IPS-15b (cell line): Measurements from ENCODE around the gene MKNK2.

Source experiments
- H3K27me3 ChIP-seq: one replicate; pipeline ENCODE4 v1.6.1; 2013; ENCODE audit warnings: low read length; ENCODE audit not compliant: control insufficient read depth, insufficient read depth
- H3K36me3 ChIP-seq: one replicate; pipeline ENCODE4 v1.6.1; 2013; ENCODE audit warnings: low read length; ENCODE audit not compliant: control insufficient read depth, insufficient read depth
- H3K4me1 ChIP-seq: one replicate; pipeline ENCODE4 v1.6.1; 2013; ENCODE audit warnings: mild to moderate bottlenecking, low read length; ENCODE audit not compliant: control insufficient read depth, insufficient read depth
- H3K4me3 ChIP-seq: one replicate; pipeline ENCODE4 v1.5.1; 2013; ENCODE audit warnings: low read depth, low read length
- H3K9ac ChIP-seq: one replicate; pipeline ENCODE4 v1.6.1; 2013; ENCODE audit warnings: low read depth, mild to moderate bottlenecking, low read length
- H3K9me3 ChIP-seq: one replicate; pipeline ENCODE4 v1.6.1; 2013; ENCODE audit warnings: mild to moderate bottlenecking, low read length; ENCODE audit not compliant: control insufficient read depth, insufficient read depth

MKNK2 gene

GRCh38 chr19:2077833-2078619, 27.0 kb upstream of the MKNK2 start:
- no peaks in the 10 kb centered on the region for H3K27me3 ChIP-seq
- no peaks in the 10 kb centered on the region for H3K4me1 ChIP-seq
- H3K9me3 ChIP-seq: no peaks in the 10 kb centered on the region
- H3K36me3 ChIP-seq: peaks cover 5% of the 10 kb centered on the region
- H3K4me3 ChIP-seq: no peak overlapping the region
- no peak overlapping the region for H3K9ac ChIP-seq

- Histone ChIP-seq H3K9ac (no peak overlapping the region), H3K27me3 (no peaks in the 10 kb centered on the region), H3K4me3 (no peak overlapping the region), H3K9me3 (no peaks in the 10 kb centered on the region), H3K36me3 (peaks cover 5% of the 10 kb centered on the region), H3K4me1 (no peaks in the 10 kb centered on the region)
Observed at GRCh38 chr19:2077398-2077797, 26.4 kb upstream of the MKNK2 start.

- Histone ChIP-seq H3K27me3 (no peaks in the 10 kb centered on the region), H3K9me3 (no peaks in the 10 kb centered on the region), H3K4me1 (no peaks in the 10 kb centered on the region), H3K36me3 (peaks cover 5% of the 10 kb centered on the region), H3K4me3 (no peak overlapping the region), H3K9ac (no peak overlapping the region)
Observed at GRCh38 chr19:2076526-2076944, 25.5 kb upstream of the MKNK2 start.

- Histone ChIP-seq H3K4me3 (no peak overlapping the region), H3K36me3 (peaks cover 2% of the 10 kb centered on the region), H3K9ac (no peak overlapping the region), H3K27me3 (no peaks in the 10 kb centered on the region), H3K4me1 (no peaks in the 10 kb centered on the region), H3K9me3 (no peaks in the 10 kb centered on the region)
Observed at GRCh38 chr19:2072757-2073551, 21.9 kb upstream of the MKNK2 start.

- no peaks in the 10 kb centered on the region for H3K4me1 ChIP-seq
- no peak overlapping the region for H3K9ac ChIP-seq
- H3K36me3 ChIP-seq: peaks cover 2% of the 10 kb centered on the region
- H3K9me3 ChIP-seq: no peaks in the 10 kb centered on the region
- H3K27me3 ChIP-seq: no peaks in the 10 kb centered on the region
- H3K4me3 ChIP-seq: no peak overlapping the region
Observed at GRCh38 chr19:2070986-2071673, 20.1 kb upstream of the MKNK2 start.

- Histone ChIP-seq H3K9ac (no peak overlapping the region), H3K27me3 (no peaks in the 10 kb centered on the region), H3K36me3 (peaks cover 2% of the 10 kb centered on the region), H3K4me1 (no peaks in the 10 kb centered on the region), H3K9me3 (no peaks in the 10 kb centered on the region), H3K4me3 (no peak overlapping the region)
Observed at GRCh38 chr19:2070436-2070827, 19.4 kb upstream of the MKNK2 start.

GRCh38 chr19:2064788-2065524, 13.9 kb upstream of the MKNK2 start:
- H3K4me3 ChIP-seq: no peak overlapping the region
- H3K9me3 ChIP-seq: no peaks in the 10 kb centered on the region
- H3K27me3 ChIP-seq: no peaks in the 10 kb centered on the region
- no peak overlapping the region for H3K9ac ChIP-seq
- no peaks in the 10 kb centered on the region for H3K36me3 ChIP-seq
- peaks cover 4% of the 10 kb centered on the region for H3K4me1 ChIP-seq

- no peaks in the 10 kb centered on the region for H3K9me3 ChIP-seq
- no peak overlapping the region for H3K9ac ChIP-seq
- no peak overlapping the region for H3K4me3 ChIP-seq
- no peaks in the 10 kb centered on the region for H3K36me3 ChIP-seq
- no peaks in the 10 kb centered on the region for H3K27me3 ChIP-seq
- peaks cover 4% of the 10 kb centered on the region for H3K4me1 ChIP-seq
Observed at GRCh38 chr19:2064395-2064787, 13.3 kb upstream of the MKNK2 start.

GRCh38 chr19:2063824-2064223, 12.8 kb upstream of the MKNK2 start:
- Histone ChIP-seq H3K4me1 (peaks cover 4% of the 10 kb centered on the region), H3K4me3 (no peak overlapping the region), H3K36me3 (no peaks in the 10 kb centered on the region), H3K9me3 (no peaks in the 10 kb centered on the region), H3K9ac (no peak overlapping the region), H3K27me3 (no peaks in the 10 kb centered on the region)

GRCh38 chr19:2062770-2063169, 11.7 kb upstream of the MKNK2 start:
- H3K9ac ChIP-seq: no peak overlapping the region
- H3K36me3 ChIP-seq: no peaks in the 10 kb centered on the region
- H3K4me3 ChIP-seq: no peak overlapping the region
- no peaks in the 10 kb centered on the region for H3K9me3 ChIP-seq
- no peaks in the 10 kb centered on the region for H3K27me3 ChIP-seq
- H3K4me1 ChIP-seq: peaks cover 4% of the 10 kb centered on the region

- no peaks in the 10 kb centered on the region for H3K36me3 ChIP-seq
- no peaks in the 10 kb centered on the region for H3K27me3 ChIP-seq
- peaks cover 4% of the 10 kb centered on the region for H3K4me1 ChIP-seq
- H3K4me3 ChIP-seq: peak overlapping the region; percentile 79
- no peaks in the 10 kb centered on the region for H3K9me3 ChIP-seq
- H3K9ac ChIP-seq: peak overlapping the region; percentile 77
Observed at GRCh38 chr19:2062389-2062729, 11.3 kb upstream of the MKNK2 start.
